PC-9 (cell line): Measurements from ENCODE around the gene DCAF12. TPM values are rescaled to one million over a fixed set of nuclear protein-coding genes. Genes with fewer than 3 reads are reported as not detected.
A peak's percentile ranks its signal among the peaks of the same experiment; 100 is the strongest.

Experiments
- BruUV-seq: library from RNA; stranded (reverse); fragments of 400-500 nt; replicated peaks from 2 replicates; lab custom pipeline; 2021; lab: Mats Ljungman, UMichigan
- CTCF ChIA-PET: fragments of 300-600 bp; sonication (Branson Sonifier 250); formaldehyde crosslinking; loops from one replicate; lab custom pipeline; 2022; ENCODE audit warnings: antibody characterized with exemption; lab: Charles Lee
- POLR2A ChIA-PET: fragments of 300-600 bp; sonication (Branson Sonifier 250); formaldehyde crosslinking; loops from one replicate; lab custom pipeline; 2022; ENCODE audit warnings: antibody characterized with exemption; ENCODE audit not compliant: unreplicated experiment; lab: Charles Lee
- DNase-seq, 2 experiments: peaks; one replicate each; pipeline versions ENCODE4 v3.0.0 to v3.0.0-alpha.2; 2015 to 2022; ENCODE audit warnings: mixed read lengths in 1 of 2
- H2AFZ ChIP-seq: fragments of 200-600 bp; sonication (generic); 2 replicates; pipeline ENCODE4 v1.8.1; 2017; ENCODE audit warnings: antibody characterized with exemption
- H3F3A ChIP-seq: fragments of 200-600 bp; sonication (generic); 2 replicates; pipeline ENCODE4 v1.8.1; 2017; ENCODE audit warnings: antibody characterized with exemption, mild to moderate bottlenecking, low read depth; ENCODE audit not compliant: insufficient read depth
- H3K27ac ChIP-seq: fragments of 200-600 bp; sonication (generic); 2 replicates; pipeline ENCODE4 v1.6.1; 2016; ENCODE audit warnings: mixed run types
- H3K27me3 ChIP-seq: fragments of 200-600 bp; sonication (generic); 2 replicates; pipeline ENCODE4 v1.6.1; 2016; ENCODE audit warnings: low read depth, mixed run types; ENCODE audit not compliant: insufficient read depth
- H3K36me3 ChIP-seq: fragments of 200-600 bp; sonication (generic); 2 replicates; pipeline ENCODE4 v1.6.1; 2016; ENCODE audit warnings: low read depth, mixed run types
- H3K4me1 ChIP-seq: fragments of 200-600 bp; sonication (generic); replicated peaks from 2 replicates; pipeline ENCODE4 v1.6.1; 2016; ENCODE audit warnings: mixed run types; ENCODE audit not compliant: insufficient read depth
- H3K4me2 ChIP-seq: fragments of 200-600 bp; sonication (generic); 2 replicates; pipeline ENCODE4 v1.6.1; 2017; ENCODE audit warnings: mixed run types
- H3K4me3 ChIP-seq: fragments of 200-600 bp; sonication (generic); 2 replicates; pipeline ENCODE4 v1.6.1; 2016; ENCODE audit warnings: mixed run types
- H3K79me2 ChIP-seq: fragments of 200-600 bp; sonication (generic); 2 replicates; pipeline ENCODE4 v1.6.1; 2017; ENCODE audit warnings: low read depth, mixed run types
- H3K9me2 ChIP-seq: fragments of 200-600 bp; sonication (generic); 2 replicates; pipeline ENCODE4 v1.8.1; 2017; ENCODE audit warnings: mild to moderate bottlenecking; ENCODE audit not compliant: insufficient read depth
- H3K9me3 ChIP-seq: fragments of 200-600 bp; sonication (generic); 2 replicates; pipeline ENCODE4 v1.8.1; 2016; ENCODE audit warnings: low read depth; ENCODE audit not compliant: insufficient read depth
- H4K20me1 ChIP-seq: fragments of 200-600 bp; sonication (generic); 2 replicates; pipeline ENCODE4 v1.8.1; 2017; ENCODE audit not compliant: insufficient read depth
- EZH2 ChIP-seq: fragments of 200-600 bp; sonication (generic); IDR thresholded peaks from 2 replicates; pipeline ENCODE4 v1.8.0; 2017; ENCODE audit warnings: antibody characterized with exemption, low read depth
- intact Hi-C: fragments of 100-400 bp; cut with micrococcal nuclease; formaldehyde crosslinking; loops from one replicate; pipeline ENCODE4 v1.10.0; 2022; ENCODE audit not compliant: unreplicated experiment
- total RNA-seq: library from RNA; stranded (reverse); gene quantifications from 2 replicates; pipeline ENCODE4 v1.2.3, GENCODE V29; 2021
- TF ChIP-seq, protein P1 (sequence below): fragments of 200-600 bp; sonication (generic); conservative IDR thresholded peaks from 2 replicates; pipeline ENCODE4 v1.6.1; 2017; ENCODE audit warnings: mixed run types, antibody characterized with exemption, mild to moderate bottlenecking, moderate library complexity

Gene DCAF12
- total RNA-seq, 1 experiment from 2014 or later: 23.4 TPM

DNA sequence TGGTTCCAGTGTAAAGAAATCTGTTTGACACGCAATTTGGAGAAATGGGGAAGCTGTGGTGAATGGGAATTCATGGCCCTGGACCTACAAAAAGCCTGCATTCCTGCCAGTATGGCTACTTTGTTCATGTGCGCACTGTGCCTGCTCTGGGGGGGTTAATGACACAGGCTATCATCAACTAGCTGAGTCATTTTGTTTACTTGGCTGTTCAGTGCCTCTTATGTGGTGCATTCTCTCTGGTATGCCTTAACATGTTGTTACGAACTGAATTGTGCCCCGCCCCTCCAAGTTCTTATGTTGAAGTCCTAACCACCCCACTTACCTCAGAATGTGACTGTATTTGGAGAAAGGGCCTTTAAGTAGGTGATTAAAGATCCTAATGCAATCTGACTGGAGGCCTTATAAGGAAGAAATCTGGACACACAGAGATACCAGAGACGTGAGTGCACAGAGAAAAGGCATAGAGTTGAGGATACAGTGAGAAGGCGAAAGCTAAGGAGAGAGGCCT is 31.9 kb upstream of the DCAF12 start:
- no peaks in the 10 kb centered on the region for H3F3A ChIP-seq
- TF ChIP-seq, protein P1, sequence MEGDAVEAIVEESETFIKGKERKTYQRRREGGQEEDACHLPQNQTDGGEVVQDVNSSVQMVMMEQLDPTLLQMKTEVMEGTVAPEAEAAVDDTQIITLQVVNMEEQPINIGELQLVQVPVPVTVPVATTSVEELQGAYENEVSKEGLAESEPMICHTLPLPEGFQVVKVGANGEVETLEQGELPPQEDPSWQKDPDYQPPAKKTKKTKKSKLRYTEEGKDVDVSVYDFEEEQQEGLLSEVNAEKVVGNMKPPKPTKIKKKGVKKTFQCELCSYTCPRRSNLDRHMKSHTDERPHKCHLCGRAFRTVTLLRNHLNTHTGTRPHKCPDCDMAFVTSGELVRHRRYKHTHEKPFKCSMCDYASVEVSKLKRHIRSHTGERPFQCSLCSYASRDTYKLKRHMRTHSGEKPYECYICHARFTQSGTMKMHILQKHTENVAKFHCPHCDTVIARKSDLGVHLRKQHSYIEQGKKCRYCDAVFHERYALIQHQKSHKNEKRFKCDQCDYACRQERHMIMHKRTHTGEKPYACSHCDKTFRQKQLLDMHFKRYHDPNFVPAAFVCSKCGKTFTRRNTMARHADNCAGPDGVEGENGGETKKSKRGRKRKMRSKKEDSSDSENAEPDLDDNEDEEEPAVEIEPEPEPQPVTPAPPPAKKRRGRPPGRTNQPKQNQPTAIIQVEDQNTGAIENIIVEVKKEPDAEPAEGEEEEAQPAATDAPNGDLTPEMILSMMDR: no peak
- no peak for TF ChIP-seq EZH2
- H3K27ac ChIP-seq: peak overlapping the region; percentile 41; the same call in 1 of the 2 replicates
- no peak overlapping the region for H3K4me3 ChIP-seq
- ChIA-PET POLR2A (interaction anchor here (0.5 to 1.0 kb wide), 2 partner anchors 14 to 20 kb away, joined by 3 to 6 read pairs; partner anchors contain the start of gene UBAP1), CTCF (no interaction called here)
- H3K4me2 ChIP-seq: no peak overlapping the region
- H3K9me2 ChIP-seq: no peaks in the 10 kb centered on the region
- no peaks in the 10 kb centered on the region for H3K79me2 ChIP-seq
- no peaks in the 10 kb centered on the region for H3K36me3 ChIP-seq
- H3K4me1 ChIP-seq: peaks cover 6% of the 10 kb centered on the region
- intact Hi-C loops: no loop called here
- no peaks in the 10 kb centered on the region for H3K27me3 ChIP-seq
- no peak overlapping the region for H2AFZ ChIP-seq
- no peaks in the 10 kb centered on the region for H3K9me3 ChIP-seq
- BruUV-seq: no TSS peak
- H4K20me1 ChIP-seq: no peaks in the 10 kb centered on the region
- peak; percentile 16 to 69 for DNase-seq

GRCh38 chr9:34157898-34158297 is 31.4 kb upstream of the DCAF12 start:
- Histone ChIP-seq H3K4me3 (no peak overlapping the region), H3K4me2 (no peak overlapping the region), H3K27me3 (no peaks in the 10 kb centered on the region), H3K4me1 (peaks cover under 1% of the 10 kb centered on the region; the same call in 1 of the 2 replicates), H3K36me3 (no peaks in the 10 kb centered on the region), H2AFZ (no peak overlapping the region), H4K20me1 (no peaks in the 10 kb centered on the region), H3K27ac (0 out of 2 replicates have a peak overlapping the region, but pooled peaks have one; percentile 41), H3F3A (no peaks in the 10 kb centered on the region), H3K9me3 (no peaks in the 10 kb centered on the region), H3K9me2 (no peaks in the 10 kb centered on the region), H3K79me2 (no peaks in the 10 kb centered on the region)
- POLR2A ChIA-PET: interaction anchor here (1.0 kb wide), 1 partner anchor 21 kb away, joined by 3 read pairs; the partner anchor contains the start of gene UBAP1
- CTCF ChIA-PET: no interaction called here
- no TSS peak for BruUV-seq
- DNase-seq: no peak
- TF ChIP-seq, protein P1: no peak
- no peak for TF ChIP-seq EZH2
- intact Hi-C loops: no loop called here

GRCh38 chr9:34157318-34157717 is 30.8 kb upstream of the DCAF12 start:
- Histone ChIP-seq H3K4me2 (no peak overlapping the region), H3K4me1 (no peaks in the 10 kb centered on the region; the same call in 1 of the 2 replicates), H3K9me2 (no peaks in the 10 kb centered on the region), H3K79me2 (no peaks in the 10 kb centered on the region), H3K4me3 (no peak overlapping the region), H3K36me3 (no peaks in the 10 kb centered on the region), H3K27me3 (no peaks in the 10 kb centered on the region), H3K9me3 (no peaks in the 10 kb centered on the region), H3K27ac (no peak overlapping the region), H2AFZ (no peak overlapping the region), H3F3A (no peaks in the 10 kb centered on the region), H4K20me1 (no peaks in the 10 kb centered on the region)
- ChIA-PET CTCF (no interaction called here), POLR2A (interaction anchor here (0.6 kb wide), 1 partner anchor 21 kb away, joined by 3 read pairs; the partner anchor contains the start of gene UBAP1)
- intact Hi-C loops: no loop called here
- BruUV-seq: no TSS peak
- TF ChIP-seq EZH2: no peak
- TF ChIP-seq, protein P1: no peak
- no peak for DNase-seq
